Frontal cortex (tissue), 4 donors: ENCODE results near the gene MEIS1. TPM values are rescaled to one million over a fixed set of nuclear protein-coding genes. Genes with fewer than 3 reads are reported as not detected.

Experiments used
- DNase-seq, 2 donors: peaks; one replicate each; pipeline ENCODE4 v3.0.0; 2012; ENCODE audit warnings: low spot score in 2 of 2
- FAIRE-seq: peaks from 2 replicates; lab custom pipeline; 2012; peaks lifted over from hg19 to GRCh38; lab: Jason Lieb, UNC
- total RNA-seq: library from RNA; depleted of rRNA; stranded (reverse); fragments of >200 nt; gene quantifications from one replicate; pipeline ENCODE4 v1.2.3, GENCODE V29; 2014
- donor health status: control.
- donor health status: control.
- donor health status: control.

MEIS1 gene
- total RNA-seq, 1 donor from 2014 or later = 39.5 TPM

- DNase-seq = no peak
- FAIRE-seq = no peak
Observed at GRCh38 chr2:66555091-66555490, 120.2 kb downstream of the MEIS1 start.

DNA sequence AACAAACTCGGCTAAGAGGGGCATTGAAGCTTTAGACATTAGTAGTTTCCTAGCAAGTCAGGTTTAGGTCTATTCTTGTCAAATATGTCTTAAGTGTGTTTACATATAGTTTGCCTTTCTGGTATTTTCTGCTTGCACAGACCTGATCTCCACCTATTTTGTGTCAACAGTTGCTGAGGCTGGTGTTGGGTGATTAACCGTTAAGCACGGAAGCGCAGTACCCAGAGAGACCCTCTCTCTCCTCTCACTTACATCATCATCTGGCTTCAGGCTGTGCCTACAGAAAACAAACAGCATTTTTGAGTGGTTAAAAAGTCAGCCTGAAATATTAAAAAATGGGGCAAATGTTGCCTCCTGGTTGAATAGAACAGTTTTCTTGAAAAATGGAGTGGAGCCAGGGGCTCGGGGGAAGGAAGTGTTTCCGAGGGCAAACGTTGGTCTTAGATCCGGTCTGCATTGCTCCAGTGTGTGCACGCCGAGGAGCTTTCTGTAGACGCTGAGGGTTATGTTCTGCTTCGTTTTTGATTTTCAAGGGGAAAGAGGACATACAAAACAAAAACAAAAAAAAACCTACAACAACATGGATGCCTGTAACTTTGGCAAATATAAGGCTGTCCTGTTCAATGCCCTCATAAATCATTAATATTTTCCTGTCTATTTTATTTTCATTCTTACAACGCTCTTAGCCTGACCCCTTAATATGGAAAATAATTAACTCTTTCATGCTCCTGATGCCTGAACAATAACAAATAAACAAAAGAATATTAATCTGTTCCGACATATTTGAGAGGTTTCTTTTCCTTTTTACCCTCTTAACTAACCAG lies 120.8 kb downstream of the MEIS1 start:
- FAIRE-seq (no peak), DNase-seq (no peak)

DNA sequence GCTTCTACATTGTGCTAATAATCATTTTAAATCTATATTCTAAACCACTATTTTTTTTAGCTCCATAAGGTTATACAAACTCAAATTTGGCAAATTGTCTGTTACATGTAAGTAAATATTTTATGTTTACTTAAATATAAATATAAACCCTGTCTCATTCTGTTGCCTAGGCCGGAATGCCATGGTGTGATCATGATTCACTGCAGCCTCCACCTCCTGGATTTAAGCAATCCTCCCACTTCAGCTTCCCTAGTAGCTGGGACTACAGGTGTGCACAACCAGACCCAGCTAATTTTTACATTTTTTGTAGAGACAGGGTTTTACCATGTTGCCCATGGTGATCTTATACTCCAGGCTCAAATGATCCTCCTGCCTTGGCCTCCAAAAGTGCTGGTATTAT lies 124.7 kb downstream of the MEIS1 start:
- FAIRE-seq = no peak
- no peak for DNase-seq

- FAIRE-seq (peak; percentile 44), DNase-seq (no peak)
Observed at GRCh38 chr2:66560683-66561082, 125.8 kb downstream of the MEIS1 start.

DNA sequence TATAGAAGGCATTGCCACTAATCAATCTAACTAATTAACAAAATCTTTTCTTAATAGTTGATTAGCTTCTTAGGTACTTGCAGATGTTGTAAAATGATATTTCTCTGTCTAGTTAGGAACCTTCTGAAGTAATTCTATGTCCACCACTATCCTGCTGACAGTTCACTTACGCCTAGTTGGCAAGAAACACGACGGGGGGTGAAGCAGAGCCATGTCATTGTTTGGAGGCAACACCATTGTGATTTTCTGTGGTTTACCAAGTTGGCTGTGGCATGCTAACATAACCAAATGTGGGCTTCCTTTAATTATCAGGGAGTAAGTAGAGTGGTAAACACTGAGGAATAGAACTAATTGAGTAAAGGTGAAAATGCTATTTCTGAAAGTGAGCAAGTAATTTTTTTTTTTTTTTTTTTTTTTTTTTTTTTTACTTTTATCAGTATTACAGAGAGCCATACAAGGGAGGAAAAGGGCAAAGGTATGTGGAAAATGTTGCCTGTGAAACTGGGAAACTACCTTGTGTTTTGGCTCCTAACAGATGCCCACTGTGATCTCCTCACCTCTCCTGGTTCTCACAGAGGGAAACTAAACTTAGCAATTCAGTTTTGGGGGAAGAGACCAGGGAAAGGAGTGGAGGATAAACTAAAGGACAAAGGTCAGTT lies 126.8 kb downstream of the MEIS1 start:
- FAIRE-seq (no peak), DNase-seq (no peak)

DNA sequence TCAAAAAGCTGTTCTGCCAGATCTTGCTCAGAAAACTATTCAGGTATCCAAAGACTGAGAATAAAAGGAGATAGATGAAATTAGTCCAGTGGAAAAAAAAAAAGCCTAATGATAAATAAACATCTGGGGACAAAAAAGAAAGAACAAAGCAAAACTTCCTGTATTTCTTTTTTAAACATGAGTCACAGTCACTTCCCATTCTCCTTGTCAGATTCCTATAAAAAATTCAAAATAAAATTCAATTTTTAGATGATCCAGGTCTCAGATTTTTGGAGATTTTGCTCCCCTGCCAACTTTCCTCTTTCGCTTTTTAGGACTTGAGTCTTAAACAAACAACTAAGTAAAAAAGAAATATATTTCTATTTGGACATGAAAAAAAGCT lies 127.4 kb downstream of the MEIS1 start:
- DNase-seq (no peak), FAIRE-seq (no peak)

DNA sequence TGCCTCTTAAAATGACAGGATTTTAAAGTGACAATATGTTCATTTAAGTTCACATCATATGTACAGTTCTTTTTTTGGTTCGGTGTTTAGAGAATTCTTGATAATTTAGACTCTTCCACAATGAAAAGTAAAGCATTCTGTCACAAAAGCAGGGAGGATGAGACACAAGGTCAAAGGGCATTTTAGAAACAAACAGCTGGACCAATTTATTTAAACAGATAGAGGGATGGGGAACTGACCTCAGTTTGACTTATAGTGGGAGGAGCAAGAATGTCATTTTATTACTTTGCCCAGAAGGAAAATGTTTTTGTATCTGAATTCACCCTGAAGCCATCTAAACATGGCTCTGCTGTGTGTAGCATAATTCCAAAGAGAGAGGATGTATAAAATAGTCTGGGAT lies 128.5 kb downstream of the MEIS1 start:
- no peak for DNase-seq
- FAIRE-seq = no peak

DNA sequence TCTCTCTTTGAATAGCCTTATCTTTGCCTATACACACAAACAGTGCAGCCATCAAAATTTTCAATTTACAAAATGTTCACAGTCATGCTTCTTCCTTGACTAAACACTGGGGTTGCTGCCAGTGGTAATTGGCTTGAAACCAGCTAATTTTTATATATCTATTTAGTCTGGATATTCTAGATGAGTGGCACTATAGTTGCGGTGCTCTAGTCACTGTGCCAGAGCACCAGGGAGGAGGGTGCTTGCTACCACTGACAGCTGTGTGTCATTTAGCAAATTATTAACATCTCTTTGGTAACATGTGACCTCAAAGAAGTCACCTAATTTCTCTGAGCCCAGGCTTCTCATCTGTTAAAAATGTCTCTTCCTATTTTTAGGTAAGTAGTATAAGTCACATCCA lies 130.4 kb downstream of the MEIS1 start:
- no peak for DNase-seq
- FAIRE-seq = no peak

DNA sequence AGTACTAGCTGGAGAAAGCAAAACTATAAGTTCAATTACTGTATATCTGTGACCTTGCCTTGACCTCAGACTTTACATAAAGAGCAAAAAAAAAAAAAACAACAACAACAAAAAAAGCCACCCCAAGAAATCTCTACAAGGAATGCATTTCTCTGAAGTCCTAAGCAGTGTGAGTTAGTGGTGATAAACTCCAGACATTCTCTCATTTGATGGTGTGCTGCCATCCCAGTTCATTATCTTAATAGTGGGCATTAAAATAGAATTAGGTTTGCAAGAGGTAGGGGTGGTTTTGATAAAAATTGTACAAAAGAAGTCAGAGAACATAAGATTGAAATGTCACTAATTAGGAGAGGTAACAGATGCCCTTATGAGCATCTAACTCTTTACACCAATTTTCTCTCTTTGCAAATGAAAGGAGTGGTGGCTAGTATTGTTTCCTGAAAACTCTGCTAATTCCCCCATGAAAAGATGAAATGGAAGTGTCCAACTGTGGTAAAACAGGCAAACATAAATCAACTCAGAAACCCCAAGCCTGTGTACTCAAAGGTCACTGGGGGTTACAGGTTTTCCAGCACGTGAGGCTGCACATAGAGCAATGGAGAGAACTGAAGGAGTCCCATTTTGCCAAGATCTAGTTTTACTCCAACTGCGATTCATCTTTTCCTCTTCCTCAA lies 131.9 kb downstream of the MEIS1 start:
- DNase-seq (no peak), FAIRE-seq (no peak)

GRCh38 chr2:66567729-66568128 lies 132.8 kb downstream of the MEIS1 start:
- FAIRE-seq = no peak
- DNase-seq = no peak

DNA sequence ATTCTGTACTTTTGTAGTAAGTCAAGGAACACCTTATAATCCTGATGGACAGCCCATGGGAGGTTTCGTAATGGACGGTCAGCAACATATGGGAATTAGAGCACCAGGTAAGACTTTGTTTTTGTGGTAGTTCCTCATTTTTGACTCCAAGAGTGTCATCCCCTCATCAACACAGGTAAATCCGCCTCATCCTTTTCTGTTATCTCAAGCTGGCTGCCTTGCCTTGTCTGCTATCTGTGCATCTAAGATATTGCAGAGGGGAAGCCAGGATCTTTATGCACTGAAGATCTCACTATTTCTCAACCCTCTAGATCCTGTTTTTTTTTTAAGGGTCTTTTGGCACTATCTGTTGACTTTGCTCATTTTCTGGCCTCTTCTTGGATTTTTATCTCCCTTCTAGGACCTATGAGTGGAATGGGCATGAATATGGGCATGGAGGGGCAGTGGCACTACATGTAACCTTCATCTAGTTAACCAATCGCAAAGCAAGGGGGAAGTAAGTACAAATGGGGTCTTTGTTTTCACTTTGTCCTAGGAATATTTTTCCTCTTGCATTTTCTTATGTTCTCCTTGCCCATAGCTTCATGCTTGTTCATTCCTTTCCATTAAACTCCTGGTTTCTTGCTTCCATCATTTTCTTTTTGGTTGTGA lies 133.8 kb downstream of the MEIS1 start:
- no peak for FAIRE-seq

DNA sequence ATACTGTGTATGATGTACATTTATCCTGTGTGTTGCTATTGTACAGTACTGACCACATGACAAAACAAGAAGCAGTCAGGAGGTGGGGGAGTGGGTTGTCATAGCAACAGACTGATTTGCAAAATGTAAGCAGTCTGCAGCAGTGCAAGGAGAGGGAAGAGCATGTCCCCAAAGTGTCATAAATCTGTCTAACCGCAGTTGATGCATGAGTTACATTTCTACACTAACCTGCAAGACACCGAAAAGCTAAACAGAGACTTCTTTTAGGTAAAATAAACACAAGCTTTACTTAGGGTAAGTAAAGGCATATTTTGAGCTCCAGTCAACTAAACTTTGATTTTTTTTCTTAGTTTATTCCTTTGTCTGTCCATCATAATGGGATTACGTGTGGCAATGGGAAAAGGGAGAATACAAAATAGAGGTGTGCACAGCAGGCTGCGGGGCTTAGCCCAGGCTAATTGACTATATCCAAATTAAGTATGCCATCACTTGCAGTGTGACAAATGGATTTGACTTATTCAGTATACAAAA lies 134.5 kb downstream of the MEIS1 start:
- DNase-seq = no peak
- FAIRE-seq = no peak

More for the DNA sequence above, 133.8 kb downstream of the MEIS1 start:
- DNase-seq = no peak

DNA sequence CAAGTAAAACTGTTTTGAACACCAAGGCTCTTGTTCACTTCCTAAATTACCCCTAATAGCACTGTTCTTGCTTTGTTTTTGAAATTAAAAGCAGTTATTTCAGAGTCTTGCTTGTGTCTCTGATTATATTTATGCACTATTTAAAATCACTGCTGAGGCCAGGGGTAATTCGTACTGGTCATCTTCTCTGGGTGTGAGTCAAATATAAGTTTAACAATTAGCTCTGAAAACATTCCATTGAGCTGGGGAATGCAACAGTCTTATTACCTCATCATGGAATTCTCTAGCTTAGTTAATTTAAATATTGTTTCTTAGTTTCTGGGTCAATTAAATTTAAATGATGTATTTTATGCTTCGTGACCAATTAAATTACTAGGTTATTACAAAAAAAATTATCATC lies 135.0 kb downstream of the MEIS1 start:
- FAIRE-seq = no peak
- no peak for DNase-seq

DNA sequence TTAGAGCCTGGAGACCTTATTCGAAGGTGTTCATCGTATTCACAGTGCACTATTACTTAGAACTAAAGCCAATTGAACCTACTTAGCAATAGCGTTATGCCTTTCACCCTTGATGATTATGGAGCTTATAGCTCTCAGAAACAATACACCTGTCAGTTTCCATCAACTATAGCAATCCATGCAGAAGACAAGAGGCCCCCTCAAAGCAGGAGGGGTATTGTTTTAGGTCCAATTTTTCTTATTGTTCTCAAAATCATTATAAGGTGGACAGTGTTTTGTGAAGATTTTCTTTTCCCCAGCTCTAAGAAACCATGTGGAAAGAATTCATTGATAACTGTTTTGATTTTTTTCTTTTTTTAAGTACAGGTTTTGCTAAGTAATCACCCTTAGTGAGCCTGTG lies 135.5 kb downstream of the MEIS1 start:
- DNase-seq = no peak
- FAIRE-seq = no peak

- DNase-seq = no peak
- no peak for FAIRE-seq
Observed at GRCh38 chr2:66571918-66572317, 137.0 kb downstream of the MEIS1 start.

GRCh38 chr2:66572391-66572790 lies 137.5 kb downstream of the MEIS1 start:
- no peak for FAIRE-seq
- no peak for DNase-seq

- DNase-seq (no peak), FAIRE-seq (no peak)
Observed at GRCh38 chr2:66573416-66573815, 138.5 kb downstream of the MEIS1 start.

- no peak for FAIRE-seq
- DNase-seq = no peak
Observed at GRCh38 chr2:66573821-66574233, 138.9 kb downstream of the MEIS1 start.

DNA sequence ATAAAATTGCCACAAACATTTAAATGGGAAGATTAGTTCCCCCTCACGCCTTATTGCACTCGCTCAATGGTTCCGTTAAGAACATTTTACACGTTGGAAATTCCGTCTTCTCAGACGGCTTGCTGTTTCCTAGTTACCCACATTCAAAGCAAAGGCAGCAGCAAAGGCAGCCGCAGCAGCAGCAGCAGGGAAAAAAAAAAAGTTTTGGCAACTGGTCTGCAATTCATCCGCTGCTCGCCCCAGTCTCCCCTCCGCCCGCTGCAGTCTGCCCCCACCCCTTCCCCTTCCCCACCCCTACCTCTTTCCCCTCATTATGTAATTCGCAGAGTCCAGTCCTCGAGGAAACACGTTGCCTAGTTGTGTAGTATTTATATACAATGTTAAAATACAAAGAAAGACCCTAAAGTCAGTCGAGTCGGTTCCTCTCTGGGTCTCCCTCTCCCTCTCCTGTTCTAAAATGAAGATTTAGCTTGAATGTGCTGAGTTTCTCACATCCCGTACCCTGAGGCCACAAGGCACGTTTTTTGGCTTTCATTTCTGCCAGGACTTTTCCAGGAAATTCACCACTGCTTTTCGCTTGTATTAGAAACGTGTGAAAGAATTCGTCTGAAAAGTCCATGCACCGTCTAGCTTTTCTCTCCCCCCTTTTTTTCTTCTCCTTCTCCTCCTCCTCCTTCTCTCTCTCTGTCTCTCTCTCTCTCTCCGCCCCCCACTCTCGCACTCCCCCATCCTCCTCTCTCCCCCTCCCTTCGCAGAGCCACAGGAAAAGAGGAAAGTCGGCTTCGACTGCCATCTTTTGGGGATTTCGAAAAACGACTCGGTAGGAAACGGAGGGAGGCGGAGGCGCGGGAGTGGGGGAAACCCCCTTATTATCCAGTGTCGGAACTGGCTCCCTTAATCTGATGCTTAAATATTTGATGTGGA lies 140.0 kb downstream of the MEIS1 start:
- peak; percentile 80 to 84 for DNase-seq
- FAIRE-seq = no peak
